ENCODE results near the gene DMBT1.

GRCh38 chr10:122558452-122558851 is 2.1 kb upstream of the DMBT1 start:
- TF ChIP-seq CTCF (IDR thresholded peaks at IDR 0.05; ENCODE audit: borderline replicate concordance, extremely low read depth, low read length, poor library complexity, severe bottlenecking) (no peak), EZH2 (IDR thresholded peaks at IDR 0.05; ENCODE audit: borderline replicate concordance, low read depth, low read length, severe bottlenecking) (no peak)

All from DND-41 (cell line).